Smooth muscle cell (in vitro differentiated cells): ENCODE results near the gene TAP2. TPM values are rescaled to one million over a fixed set of nuclear protein-coding genes. Genes with fewer than 3 reads are reported as not detected.
A peak's percentile ranks its signal among the peaks of the same experiment; 100 is the strongest.

Source experiments
- DNase-seq: peaks from one replicate; lab custom pipeline; 2025; ENCODE audit not compliant: unreplicated experiment; lab: John Stamatoyannopoulos, UW
- H2AFZ ChIP-seq: fragments of 200-600 bp; sonication (generic); 2 replicates; pipeline ENCODE4 v1.6.0; 2016; ENCODE audit warnings: antibody characterized with exemption, low read depth, mild to moderate bottlenecking
- H3F3A ChIP-seq: fragments of 200-600 bp; sonication (generic); 2 replicates; pipeline ENCODE4 v1.6.0; 2017; ENCODE audit warnings: antibody characterized with exemption, low read depth
- H3K27ac ChIP-seq: fragments of 200-600 bp; sonication (generic); 2 replicates; pipeline ENCODE4 v1.5.1; 2016; ENCODE audit warnings: low read depth, mild to moderate bottlenecking
- H3K27me3 ChIP-seq: fragments of 200-600 bp; sonication (generic); 2 replicates; pipeline ENCODE4 v1.6.1; 2016; ENCODE audit warnings: low read depth, mild to moderate bottlenecking
- H3K36me3 ChIP-seq: fragments of 200-600 bp; sonication (generic); 2 replicates; pipeline ENCODE4 v1.5.1; 2016; ENCODE audit warnings: low read depth
- H3K4me1 ChIP-seq: fragments of 200-600 bp; sonication (generic); 2 replicates; pipeline ENCODE4 v1.5.1; 2016; ENCODE audit warnings: low read depth
- H3K4me2 ChIP-seq: fragments of 200-600 bp; sonication (generic); 2 replicates; pipeline ENCODE4 v1.6.0; 2016; ENCODE audit warnings: mild to moderate bottlenecking
- H3K4me3 ChIP-seq: fragments of 200-600 bp; sonication (generic); 2 replicates; pipeline ENCODE4 v1.5.1; 2016; ENCODE audit warnings: mild to moderate bottlenecking
- H3K79me2 ChIP-seq: fragments of 200-600 bp; sonication (generic); 2 replicates; pipeline ENCODE4 v1.6.0; 2016; ENCODE audit warnings: low read depth, mild to moderate bottlenecking
- H3K9ac ChIP-seq: fragments of 200-600 bp; sonication (generic); 2 replicates; pipeline ENCODE4 v1.6.0; 2016; ENCODE audit warnings: low read depth
- H3K9me3 ChIP-seq: fragments of 200-600 bp; sonication (generic); replicated peaks from 2 replicates; pipeline ENCODE4 v1.5.1; 2016; ENCODE audit warnings: low read depth
- H4K20me1 ChIP-seq: fragments of 200-600 bp; sonication (generic); 2 replicates; pipeline ENCODE4 v1.6.0; 2016; ENCODE audit warnings: low read depth
- CTCF ChIP-seq: fragments of 200-600 bp; sonication (generic); IDR thresholded peaks from 2 replicates; pipeline ENCODE4 v1.5.1; 2017; ENCODE audit warnings: borderline replicate concordance, mild to moderate bottlenecking, antibody characterized with exemption; ENCODE audit not compliant: insufficient read depth, poor library complexity, severe bottlenecking
- WGBS: methylation state at CpG from one replicate; pipeline ENCODE4 v1.1.7; 2016; ENCODE audit warnings: low lambda C conversion rate; 5-methylcytosine and 5-hydroxymethylcytosine counted together
- polyA plus RNA-seq: library from polyadenylated mRNA; unstranded; fragments of >200 nt; fragmentation: Nextera tagmentation; extraction: Ambion mirVana; gene quantifications from 2 replicates; pipeline ENCODE4 v1.2.1, GENCODE V29; 2016
- total RNA-seq: library from RNA; depleted of rRNA; stranded (reverse); fragments of >200 nt; gene quantifications from 2 replicates; pipeline ENCODE4 v1.2.3, GENCODE V29; 2014

The TAP2 gene
- total and polyA plus RNA-seq, 2 experiments from 2014 or later: 0.40 to 6.1 TPM

- Histone ChIP-seq H3K9me3 (no peaks in the 10 kb centered on the region), H3K79me2 (no peaks in the 10 kb centered on the region), H2AFZ (peak overlapping the region; percentile 82), H3K27ac (no peak overlapping the region), H3F3A (no peaks in the 10 kb centered on the region), H3K4me1 (peaks cover 3% of the 10 kb centered on the region), H4K20me1 (no peaks in the 10 kb centered on the region), H3K4me2 (peak overlapping the region; percentile 83), H3K9ac (peak overlapping the region; percentile 25), H3K27me3 (peaks cover 18% of the 10 kb centered on the region), H3K36me3 (no peaks in the 10 kb centered on the region), H3K4me3 (peak overlapping the region; percentile 36)
- 16% methylated on average over 30 of the region's 30 CpGs for WGBS
- TF ChIP-seq CTCF: peak; percentile 90
- peak; percentile 50 for DNase-seq
Observed at GRCh38 chr6:32796848-32797776, 41.4 kb downstream of the TAP2 start.

- no peaks in the 10 kb centered on the region for H3F3A ChIP-seq
- no peak for TF ChIP-seq CTCF
- 92% methylated on average over 2 of the region's 2 CpGs for WGBS
- no peaks in the 10 kb centered on the region for H3K9me3 ChIP-seq
- no peak overlapping the region for H3K9ac ChIP-seq
- H3K4me2 ChIP-seq: no peak overlapping the region
- H3K79me2 ChIP-seq: no peaks in the 10 kb centered on the region
- no peaks in the 10 kb centered on the region for H3K36me3 ChIP-seq
- DNase-seq: no peak
- no peak overlapping the region for H3K27ac ChIP-seq
- H2AFZ ChIP-seq: no peak overlapping the region
- peaks cover 3% of the 10 kb centered on the region for H3K4me1 ChIP-seq
- no peak overlapping the region for H3K4me3 ChIP-seq
- H4K20me1 ChIP-seq: no peaks in the 10 kb centered on the region
- H3K27me3 ChIP-seq: peaks cover 4% of the 10 kb centered on the region
Observed at GRCh38 chr6:32794510-32794909, 44.0 kb downstream of the TAP2 start.

- no peaks in the 10 kb centered on the region for H3K9me3 ChIP-seq
- H3K9ac ChIP-seq: no peak overlapping the region
- H4K20me1 ChIP-seq: no peaks in the 10 kb centered on the region
- no peaks in the 10 kb centered on the region for H3F3A ChIP-seq
- no peaks in the 10 kb centered on the region for H3K79me2 ChIP-seq
- DNase-seq: no peak
- no peak for TF ChIP-seq CTCF
- peaks cover 3% of the 10 kb centered on the region for H3K4me1 ChIP-seq
- H3K36me3 ChIP-seq: no peaks in the 10 kb centered on the region
- peaks cover 4% of the 10 kb centered on the region for H3K27me3 ChIP-seq
- no peak overlapping the region for H2AFZ ChIP-seq
- H3K27ac ChIP-seq: no peak overlapping the region
- no peak overlapping the region for H3K4me2 ChIP-seq
- H3K4me3 ChIP-seq: no peak overlapping the region
- WGBS: 52% methylated on average over 3 of the region's 3 CpGs
Observed at GRCh38 chr6:32792901-32793435, 45.6 kb downstream of the TAP2 start.
